HAP-1 (cell line): Measurements from ENCODE around the gene ZNF26.
"Not testable (repeated sequence)": the region's sequence is repeated elsewhere in the genome, so short reads cannot be mapped to it uniquely, and the experiment has no call there.

Experiments used
- DNase-seq, 2 experiments: peaks; one replicate each; pipeline ENCODE4 v3.0.0-alpha.2; 2016 to 2020; ENCODE audit warnings: low spot score in 2 of 2
- H3K27me3 ChIP-seq: fragments of 250-450 bp; sonication (Bioruptor Pico); 2 replicates; pipeline ENCODE4 v1.5.1; 2020; ENCODE audit warnings: low read depth, mild to moderate bottlenecking, moderate library complexity
- H3K36me3 ChIP-seq: fragments of 250-450 bp; sonication (Bioruptor Pico); replicated peaks from 2 replicates; pipeline ENCODE4 v1.5.1; 2020; ENCODE audit warnings: mild to moderate bottlenecking
- H3K4me1 ChIP-seq: fragments of 250-450 bp; sonication (Bioruptor Pico); 2 replicates; pipeline ENCODE4 v1.5.1; 2020; ENCODE audit warnings: mild to moderate bottlenecking
- H3K4me3 ChIP-seq: fragments of 250-450 bp; sonication (Bioruptor Pico); 2 replicates; pipeline ENCODE4 v1.5.1; 2020; ENCODE audit warnings: mild to moderate bottlenecking, moderate library complexity
- H3K9me3 ChIP-seq: fragments of 250-450 bp; sonication (Bioruptor Pico); 2 replicates; pipeline ENCODE4 v1.5.1; 2020; ENCODE audit warnings: mild to moderate bottlenecking, moderate library complexity
- in situ Hi-C: fragments of 300-500 bp; cut with MboI; formaldehyde crosslinking; loops from 3 replicates; pipeline ENCODE4 v1.14.3; 2020; ENCODE audit warnings: low sequenced_read_pairs, inconsistent platforms, mixed read lengths

Gene ZNF26, protein sequence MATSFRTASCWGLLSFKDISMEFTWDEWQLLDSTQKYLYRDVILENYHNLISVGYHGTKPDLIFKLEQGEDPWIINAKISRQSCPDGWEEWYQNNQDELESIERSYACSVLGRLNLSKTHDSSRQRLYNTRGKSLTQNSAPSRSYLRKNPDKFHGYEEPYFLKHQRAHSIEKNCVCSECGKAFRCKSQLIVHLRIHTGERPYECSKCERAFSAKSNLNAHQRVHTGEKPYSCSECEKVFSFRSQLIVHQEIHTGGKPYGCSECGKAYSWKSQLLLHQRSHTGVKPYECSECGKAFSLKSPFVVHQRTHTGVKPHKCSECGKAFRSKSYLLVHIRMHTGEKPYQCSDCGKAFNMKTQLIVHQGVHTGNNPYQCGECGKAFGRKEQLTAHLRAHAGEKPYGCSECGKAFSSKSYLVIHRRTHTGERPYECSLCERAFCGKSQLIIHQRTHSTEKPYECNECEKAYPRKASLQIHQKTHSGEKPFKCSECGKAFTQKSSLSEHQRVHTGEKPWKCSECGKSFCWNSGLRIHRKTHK

GRCh38 chr12:132986001-132986884 is at the start of gene ZNF26:
Gene ZNF26, plus strand, starts transcription at chr12:132986367. Its CDS starts 474 bp downstream, at chr12:132986841.
- no peaks in the 10 kb centered on the region for H3K27me3 ChIP-seq
- DNase-seq: peak; percentile 88 to 90
- H3K36me3 ChIP-seq: peaks cover 14% of the 10 kb centered on the region
- in situ Hi-C loops: no loop called here
- peaks cover 18% of the 10 kb centered on the region for H3K9me3 ChIP-seq
- peak within 1 kb of the TSS; percentile 92 for H3K4me3 ChIP-seq
- H3K4me1 ChIP-seq: peaks cover 4% of the 10 kb centered on the region

GRCh38 chr12:132936921-132937320 is 49.2 kb upstream of the ZNF26 start:
- H3K27me3 ChIP-seq, H3K4me1 ChIP-seq, H3K36me3 ChIP-seq, DNase-seq, H3K9me3 ChIP-seq, H3K4me3 ChIP-seq, in situ Hi-C loops: not testable (repeated sequence)

DNA sequence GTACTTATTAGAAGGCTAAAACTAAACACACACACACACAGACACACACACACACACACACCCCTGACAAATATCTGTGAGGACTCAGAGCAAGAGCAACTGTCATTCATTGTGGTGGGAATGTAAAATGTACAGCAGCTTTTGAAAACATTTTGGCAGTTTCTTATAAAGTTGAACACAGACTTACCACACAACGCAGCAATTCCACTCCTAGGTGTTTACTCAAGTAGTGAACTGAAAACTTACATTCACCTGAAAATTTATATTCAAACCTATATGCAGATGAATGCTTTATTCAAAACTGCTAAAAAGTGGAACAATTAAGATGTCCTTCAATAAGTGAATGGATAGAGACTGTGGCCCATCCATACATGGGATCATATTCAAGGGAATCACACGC is 48.7 kb upstream of the ZNF26 start:
- Histone ChIP-seq H3K36me3 (peaks cover 3% of the 10 kb centered on the region), H3K9me3 (peaks cover 6% of the 10 kb centered on the region; the same call in 1 of the 2 replicates)
- DNase-seq: no peak

DNA sequence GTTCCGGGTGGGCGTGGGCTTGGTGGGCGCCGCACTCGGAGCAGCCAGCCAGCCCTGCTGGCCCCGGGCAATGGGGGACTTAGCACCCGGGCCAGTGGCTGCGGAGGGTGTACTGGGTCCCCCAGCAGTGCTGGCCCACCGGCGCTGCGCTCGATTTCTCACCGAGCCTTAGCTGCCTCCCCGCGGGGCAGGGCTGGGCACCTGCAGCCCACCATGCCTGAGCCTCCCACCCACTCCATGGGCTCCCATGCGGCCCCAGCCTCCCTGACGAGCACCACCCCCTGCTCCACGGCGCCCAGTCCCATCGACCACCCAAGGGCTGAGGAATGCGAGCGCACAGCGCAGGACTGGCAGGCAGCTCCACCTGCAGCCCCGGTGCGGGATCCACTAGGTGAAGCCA is 47.4 kb upstream of the ZNF26 start:
- H3K27me3 ChIP-seq, H3K4me3 ChIP-seq, in situ Hi-C loops, H3K4me1 ChIP-seq, H3K36me3 ChIP-seq, DNase-seq, H3K9me3 ChIP-seq: not testable (repeated sequence)

More for the DNA sequence above, 48.7 kb upstream of the ZNF26 start:
- no peaks in the 10 kb centered on the region for H3K27me3 ChIP-seq
- in situ Hi-C loops: no loop called here
- no peak overlapping the region for H3K4me3 ChIP-seq
- no peaks in the 10 kb centered on the region for H3K4me1 ChIP-seq

DNA sequence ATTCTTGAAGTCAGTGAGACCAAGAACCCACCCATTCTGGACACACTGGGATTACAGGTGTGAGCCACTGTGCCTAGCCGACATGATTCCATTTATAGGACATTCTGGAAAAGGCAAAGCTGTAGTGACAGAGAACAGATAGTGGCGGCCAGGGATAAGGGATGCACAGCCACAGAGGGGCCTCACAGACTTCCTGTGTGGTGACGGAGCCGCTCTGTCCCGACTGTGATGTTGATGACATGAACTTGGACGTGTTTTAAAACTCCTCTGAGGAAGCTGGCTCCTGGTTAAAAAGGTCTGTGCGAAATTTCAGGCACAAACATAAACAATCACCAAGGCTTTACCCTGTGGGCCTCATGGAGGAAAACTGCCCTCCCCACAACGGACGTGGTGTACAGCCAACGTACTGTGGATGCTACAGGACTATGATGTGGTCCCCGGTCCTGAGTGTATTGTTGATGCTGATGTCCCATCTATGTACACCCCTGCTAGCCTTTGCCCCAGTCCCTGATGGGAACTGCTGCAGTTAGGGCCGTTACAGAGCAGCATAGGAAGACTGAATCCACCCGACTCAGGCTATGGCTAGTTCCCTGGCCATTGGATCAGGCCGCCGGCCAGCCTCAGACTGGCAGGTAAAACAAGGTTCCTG is 46.0 kb upstream of the ZNF26 start:
- Histone ChIP-seq H3K27me3 (no peaks in the 10 kb centered on the region), H3K4me1 (no peaks in the 10 kb centered on the region), H3K4me3 (no peak overlapping the region), H3K9me3 (no peaks in the 10 kb centered on the region), H3K36me3 (peaks cover 10% of the 10 kb centered on the region)
- in situ Hi-C loops: no loop called here
- DNase-seq: no peak

DNA sequence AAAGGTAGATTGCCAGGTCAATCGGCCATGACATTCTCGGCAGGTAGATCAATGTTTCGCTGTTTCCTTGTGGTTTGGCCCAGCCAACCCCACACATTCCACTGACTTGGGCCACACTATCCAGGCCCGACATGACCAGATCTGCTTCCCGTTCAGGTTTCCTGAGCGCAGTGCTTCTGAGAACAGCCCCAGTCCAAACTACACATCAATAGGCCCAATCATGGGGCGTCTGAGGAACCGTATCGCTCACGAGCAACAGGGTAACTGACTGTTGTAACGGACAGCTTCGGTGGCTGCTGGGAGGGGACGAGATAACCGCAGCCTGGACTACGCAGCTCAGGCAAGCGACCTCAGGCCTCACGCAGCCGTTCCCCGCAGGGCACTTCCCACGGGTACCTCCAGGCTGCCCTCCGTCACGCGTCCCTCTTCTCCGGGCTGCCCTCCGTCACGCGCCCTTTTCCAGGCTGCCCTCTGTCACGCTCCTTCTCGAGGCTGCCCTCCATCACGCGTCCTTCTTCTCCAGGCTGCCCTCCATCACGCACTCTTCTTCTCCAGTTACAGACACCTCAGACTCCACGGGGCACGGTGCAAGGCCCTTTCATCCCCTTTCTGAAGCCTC is 44.7 kb upstream of the ZNF26 start:
- in situ Hi-C loops: no loop called here
- Histone ChIP-seq H3K4me3 (no peak overlapping the region), H3K9me3 (peaks cover 3% of the 10 kb centered on the region; the same call in 1 of the 2 replicates), H3K27me3 (no peaks in the 10 kb centered on the region), H3K36me3 (peaks cover 10% of the 10 kb centered on the region), H3K4me1 (no peaks in the 10 kb centered on the region)
- DNase-seq: no peak

DNA sequence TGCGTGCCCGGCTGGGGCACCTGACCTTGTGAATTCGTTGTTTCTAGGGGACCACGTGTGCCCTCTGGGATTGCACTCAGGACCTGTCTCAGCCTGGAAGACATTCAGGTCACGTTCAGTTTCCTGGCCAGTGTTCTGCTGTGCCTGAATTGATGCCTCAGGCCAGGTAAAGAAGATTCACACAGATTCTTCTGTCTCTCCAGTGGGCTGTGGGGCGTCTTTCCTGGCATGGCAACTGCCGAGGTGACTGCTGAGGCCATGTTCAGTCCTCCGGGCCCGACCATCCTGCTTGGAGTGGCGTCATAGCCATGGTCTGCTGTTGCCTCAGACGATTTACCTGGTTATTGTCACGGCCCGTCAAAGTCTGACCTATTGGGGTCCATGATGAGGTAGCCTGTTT is 43.6 kb upstream of the ZNF26 start:
- in situ Hi-C loops: no loop called here

GRCh38 chr12:132945806-132946205 is 40.4 kb upstream of the ZNF26 start:
- no peak for DNase-seq
- Histone ChIP-seq H3K9me3 (peaks cover 3% of the 10 kb centered on the region; the same call in 1 of the 2 replicates), H3K36me3 (peaks cover 10% of the 10 kb centered on the region), H3K4me1 (no peaks in the 10 kb centered on the region), H3K4me3 (no peak overlapping the region), H3K27me3 (no peaks in the 10 kb centered on the region)
- in situ Hi-C loops: no loop called here

More for the DNA sequence above, 43.6 kb upstream of the ZNF26 start:
- DNase-seq: no peak
- H3K9me3 ChIP-seq: peaks cover 3% of the 10 kb centered on the region; the same call in 1 of the 2 replicates
- H3K27me3 ChIP-seq: no peaks in the 10 kb centered on the region
- peaks cover 10% of the 10 kb centered on the region for H3K36me3 ChIP-seq
- no peak overlapping the region for H3K4me3 ChIP-seq
- no peaks in the 10 kb centered on the region for H3K4me1 ChIP-seq

DNA sequence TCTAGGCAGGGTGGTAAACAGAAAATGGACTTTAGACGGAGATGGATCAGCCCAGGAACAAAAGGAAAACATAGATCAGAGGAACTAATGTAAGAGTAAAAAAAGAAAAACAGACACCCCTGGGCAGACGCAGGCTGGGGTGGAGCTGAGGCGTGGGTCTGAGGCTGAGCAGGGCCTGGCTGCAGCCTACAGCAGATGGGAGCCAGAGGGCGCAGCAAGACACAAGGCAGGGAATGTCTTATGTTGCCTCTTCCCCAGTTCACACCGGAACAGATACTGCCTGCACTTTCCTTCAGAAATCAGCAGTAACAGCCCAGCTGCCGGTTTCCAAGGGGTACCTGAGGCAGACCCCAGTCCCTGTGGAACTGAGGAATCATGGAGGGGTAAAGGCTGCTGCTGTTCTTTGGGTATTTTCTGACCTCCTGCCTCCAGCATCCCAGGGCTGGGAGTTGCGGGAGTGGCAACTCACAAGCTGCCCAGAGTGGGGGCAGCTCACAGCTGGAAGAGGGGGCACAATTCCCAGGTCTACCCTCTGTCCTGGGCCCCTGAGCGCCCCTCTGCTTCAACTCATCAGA is 39.8 kb upstream of the ZNF26 start:
- H3K4me1 ChIP-seq: no peaks in the 10 kb centered on the region
- H3K36me3 ChIP-seq: peaks cover 10% of the 10 kb centered on the region
- peaks cover 3% of the 10 kb centered on the region; the same call in 1 of the 2 replicates for H3K9me3 ChIP-seq
- in situ Hi-C loops: no loop called here
- no peak for DNase-seq
- H3K27me3 ChIP-seq: no peaks in the 10 kb centered on the region
- no peak overlapping the region for H3K4me3 ChIP-seq

GRCh38 chr12:132948146-132949066 is 37.8 kb upstream of the ZNF26 start:
- in situ Hi-C loops: no loop called here
- DNase-seq: no peak
- no peaks in the 10 kb centered on the region for H3K27me3 ChIP-seq
- H3K36me3 ChIP-seq: peaks cover 5% of the 10 kb centered on the region; the same call in 1 of the 2 replicates
- no peaks in the 10 kb centered on the region for H3K4me1 ChIP-seq
- peaks cover 3% of the 10 kb centered on the region; the same call in 1 of the 2 replicates for H3K9me3 ChIP-seq
- no peak overlapping the region for H3K4me3 ChIP-seq

DNA sequence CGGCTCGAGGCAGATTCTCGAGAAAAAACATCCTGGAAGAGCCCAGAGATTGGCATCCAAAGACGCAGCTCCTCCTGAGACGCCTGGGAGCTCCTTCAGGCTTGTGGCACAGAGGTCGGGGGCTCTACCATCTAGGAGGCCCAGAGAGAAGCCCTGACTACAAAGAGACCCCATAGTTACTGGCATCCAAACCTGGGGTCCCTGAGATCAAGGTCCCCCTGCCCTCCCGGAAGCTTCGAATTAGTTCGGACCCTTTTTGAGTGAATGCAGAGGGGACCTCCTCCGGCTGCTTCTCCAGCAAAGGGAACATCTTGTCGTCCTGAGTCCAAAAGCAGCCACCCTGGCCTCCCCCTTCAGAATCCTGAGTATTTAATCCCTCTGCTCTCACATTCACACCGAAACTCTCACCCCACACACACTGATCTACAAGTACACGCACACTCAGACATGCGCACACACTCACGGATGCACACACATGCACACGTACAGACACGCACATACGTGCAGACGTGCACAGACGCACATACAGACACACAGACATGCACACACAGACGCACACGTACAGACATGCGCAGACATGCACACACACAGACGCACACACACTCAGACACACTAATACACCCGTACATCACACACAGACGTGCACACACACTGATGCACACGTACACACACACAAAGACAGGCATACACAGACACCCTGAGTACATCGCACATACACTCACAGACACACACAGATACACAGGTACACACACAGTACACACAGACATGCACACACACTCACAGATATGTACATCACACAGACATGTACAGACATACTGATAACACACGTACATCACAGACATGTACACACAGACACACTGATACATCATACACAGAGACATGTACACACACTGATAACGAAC is 36.0 kb upstream of the ZNF26 start:
- H3K27me3 ChIP-seq: no peaks in the 10 kb centered on the region
- H3K4me1 ChIP-seq: peaks cover 3% of the 10 kb centered on the region; the same call in 1 of the 2 replicates
- no peak for DNase-seq
- peaks cover 3% of the 10 kb centered on the region; the same call in 1 of the 2 replicates for H3K9me3 ChIP-seq
- H3K36me3 ChIP-seq: no peaks in the 10 kb centered on the region
- no peak overlapping the region for H3K4me3 ChIP-seq
- in situ Hi-C loops: no loop called here
